Activated T-cell treated with anti-CD3 and anti-CD28 coated beads, Interleukin-2, amount 50 U/mL, for 24 hours (primary cell): ENCODE measurements around the gene SERPINH1.
A peak's percentile ranks its signal among the peaks of the same experiment; 100 is the strongest.

Source experiments
- DNase-seq: peaks from one replicate; pipeline ENCODE4 v3.0.0-alpha.2; 2020
- H3K27ac Mint-ChIP-seq: 2 replicates; pipeline ENCODE4 v1.8.0; 2020; ENCODE audit warnings: mild to moderate bottlenecking, mixed read lengths
- H3K27me3 Mint-ChIP-seq: 2 replicates; pipeline ENCODE4 v1.8.0; 2020; ENCODE audit warnings: mixed read lengths
- H3K36me3 Mint-ChIP-seq: 2 replicates; pipeline ENCODE4 v1.8.0; 2020; ENCODE audit warnings: low read depth, mixed read lengths
- H3K4me1 Mint-ChIP-seq: 2 replicates; pipeline ENCODE4 v1.8.0; 2020; ENCODE audit warnings: low read depth, mixed read lengths
- H3K4me3 Mint-ChIP-seq: 2 replicates; pipeline ENCODE4 v1.8.0; 2020; ENCODE audit warnings: mild to moderate bottlenecking, moderate library complexity, mixed read lengths
- H3K9me3 Mint-ChIP-seq: 2 replicates; pipeline ENCODE4 v1.8.0; 2020; ENCODE audit warnings: mixed read lengths

The SERPINH1 gene

GRCh38 chr11:75557666-75558494 lies 4.2 kb upstream of the SERPINH1 start:
- no peak for DNase-seq
- H3K27me3 Mint-ChIP-seq, result no peaks in the 10 kb centered on the region
- H3K27ac Mint-ChIP-seq, result no peak overlapping the region
- H3K4me1 Mint-ChIP-seq, result peaks cover 17% of the 10 kb centered on the region
- no peaks in the 10 kb centered on the region for H3K9me3 Mint-ChIP-seq
- no peak overlapping the region for H3K4me3 Mint-ChIP-seq
- peaks cover 7% of the 10 kb centered on the region for H3K36me3 Mint-ChIP-seq

- no peak overlapping the region for H3K4me3 Mint-ChIP-seq
- no peak overlapping the region for H3K27ac Mint-ChIP-seq
These were observed 2.9 kb upstream of the SERPINH1 start for GRCh38 chr11:75558939-75559843.

GRCh38 chr11:75560644-75561043 lies 1.4 kb upstream of the SERPINH1 start:
- Mint-ChIP-seq H3K36me3 (peaks cover 7% of the 10 kb centered on the region), H3K27me3 (no peaks in the 10 kb centered on the region), H3K9me3 (no peaks in the 10 kb centered on the region), H3K4me1 (peaks cover 42% of the 10 kb centered on the region), H3K27ac (peak overlapping the region; percentile 44), H3K4me3 (peak overlapping the region; percentile 88)
- no peak for DNase-seq

More at GRCh38 chr11:75558939-75559843, 2.9 kb upstream of the SERPINH1 start:
- Mint-ChIP-seq H3K9me3 (no peaks in the 10 kb centered on the region), H3K36me3 (peaks cover 7% of the 10 kb centered on the region), H3K4me1 (peaks cover 30% of the 10 kb centered on the region), H3K27me3 (no peaks in the 10 kb centered on the region)
- DNase-seq, result no peak

- Mint-ChIP-seq H3K4me1 (peaks cover 47% of the 10 kb centered on the region), H3K36me3 (peaks cover 14% of the 10 kb centered on the region), H3K27me3 (no peaks in the 10 kb centered on the region), H3K27ac (peak overlapping the region; percentile 95), H3K4me3 (peak overlapping the region; percentile 88), H3K9me3 (no peaks in the 10 kb centered on the region)
- DNase-seq, result no peak
These were observed 516 bp upstream of the SERPINH1 start for GRCh38 chr11:75561426-75562047.

GRCh38 chr11:75562836-75563484 lies 907 bp downstream of the SERPINH1 start:
- peak; percentile 32 for DNase-seq
- Mint-ChIP-seq H3K36me3 (peaks cover 26% of the 10 kb centered on the region), H3K4me3 (peak overlapping the region; percentile 88), H3K9me3 (no peaks in the 10 kb centered on the region), H3K27ac (peak overlapping the region; percentile 95), H3K4me1 (peaks cover 48% of the 10 kb centered on the region), H3K27me3 (no peaks in the 10 kb centered on the region)

- no peaks in the 10 kb centered on the region for H3K27me3 Mint-ChIP-seq
- H3K9me3 Mint-ChIP-seq, result no peaks in the 10 kb centered on the region
- peaks cover 48% of the 10 kb centered on the region for H3K4me1 Mint-ChIP-seq
- peak overlapping the region; percentile 88 for H3K4me3 Mint-ChIP-seq
- no peak for DNase-seq
- H3K36me3 Mint-ChIP-seq, result peaks cover 31% of the 10 kb centered on the region
- H3K27ac Mint-ChIP-seq, result peak overlapping the region; percentile 95
These were observed 1.5 kb downstream of the SERPINH1 start for GRCh38 chr11:75563501-75563977.

- no peak for DNase-seq
- Mint-ChIP-seq H3K36me3 (peaks cover 37% of the 10 kb centered on the region), H3K4me1 (peaks cover 48% of the 10 kb centered on the region)
These were observed 2.0 kb downstream of the SERPINH1 start for GRCh38 chr11:75563978-75564552.

GRCh38 chr11:75565221-75565814 lies 3.3 kb downstream of the SERPINH1 start:
- H3K36me3 Mint-ChIP-seq, result peaks cover 46% of the 10 kb centered on the region
- H3K27me3 Mint-ChIP-seq, result no peaks in the 10 kb centered on the region
- no peaks in the 10 kb centered on the region for H3K9me3 Mint-ChIP-seq
- no peak overlapping the region for H3K4me3 Mint-ChIP-seq
- peaks cover 48% of the 10 kb centered on the region for H3K4me1 Mint-ChIP-seq
- peak overlapping the region; percentile 62 for H3K27ac Mint-ChIP-seq
- no peak for DNase-seq

More at GRCh38 chr11:75563978-75564552, 2.0 kb downstream of the SERPINH1 start:
- H3K27me3 Mint-ChIP-seq, result no peaks in the 10 kb centered on the region
- peak overlapping the region; percentile 95 for H3K27ac Mint-ChIP-seq
- H3K9me3 Mint-ChIP-seq, result no peaks in the 10 kb centered on the region
- peak overlapping the region; percentile 88 for H3K4me3 Mint-ChIP-seq

GRCh38 chr11:75565916-75566762 lies 4.1 kb downstream of the SERPINH1 start:
- Mint-ChIP-seq H3K9me3 (no peaks in the 10 kb centered on the region), H3K4me3 (no peak overlapping the region), H3K27ac (peak overlapping the region; percentile 62), H3K4me1 (peaks cover 42% of the 10 kb centered on the region), H3K27me3 (no peaks in the 10 kb centered on the region), H3K36me3 (peaks cover 53% of the 10 kb centered on the region)
- no peak for DNase-seq

- peaks cover 59% of the 10 kb centered on the region for H3K36me3 Mint-ChIP-seq
- peaks cover 36% of the 10 kb centered on the region for H3K4me1 Mint-ChIP-seq
- H3K4me3 Mint-ChIP-seq, result no peak overlapping the region
- H3K27me3 Mint-ChIP-seq, result no peaks in the 10 kb centered on the region
- peak overlapping the region; percentile 22 for H3K27ac Mint-ChIP-seq
- H3K9me3 Mint-ChIP-seq, result no peaks in the 10 kb centered on the region
- no peak for DNase-seq
These were observed 4.8 kb downstream of the SERPINH1 start for GRCh38 chr11:75566763-75567279.

GRCh38 chr11:75567971-75568370 lies 5.9 kb downstream of the SERPINH1 start:
- no peak for DNase-seq
- H3K4me1 Mint-ChIP-seq, result peaks cover 29% of the 10 kb centered on the region
- H3K27me3 Mint-ChIP-seq, result no peaks in the 10 kb centered on the region
- no peak overlapping the region for H3K4me3 Mint-ChIP-seq
- no peaks in the 10 kb centered on the region for H3K9me3 Mint-ChIP-seq
- H3K36me3 Mint-ChIP-seq, result peaks cover 63% of the 10 kb centered on the region
- peak overlapping the region; percentile 59 for H3K27ac Mint-ChIP-seq

- Mint-ChIP-seq H3K27ac (no peak overlapping the region), H3K27me3 (no peaks in the 10 kb centered on the region), H3K9me3 (no peaks in the 10 kb centered on the region), H3K4me1 (peaks cover 22% of the 10 kb centered on the region), H3K4me3 (no peak overlapping the region), H3K36me3 (peaks cover 64% of the 10 kb centered on the region)
- no peak for DNase-seq
These were observed 6.7 kb downstream of the SERPINH1 start for GRCh38 chr11:75568616-75569219.
